Prostate gland (tissue), 2 donors: Measurements from ENCODE around the gene DNAJC6.

ENCODE experiments used
- POLR2A ChIP-seq: fragments of 450-650 bp; IDR thresholded peaks from one replicate; pipeline ENCODE4 v1.6.1; 2016; ENCODE audit warnings: antibody characterized with exemption, mild to moderate bottlenecking
- TF ChIP-seq, protein P1 (sequence below), 4 experiments: fragments of 200-600 bp in 2 of 4; fragments of 450-650 bp in 2 of 4; sonication (generic) in 2 of 4; IDR thresholded peaks; 1 replicate in 3 of 4; 2 replicates in 1 of 4; pipeline ENCODE4 v1.5.1; 2016 to 2019; ENCODE audit warnings: antibody characterized with exemption in 4 of 4, mild to moderate bottlenecking in 2 of 4, moderate library complexity in 2 of 4

DNA sequence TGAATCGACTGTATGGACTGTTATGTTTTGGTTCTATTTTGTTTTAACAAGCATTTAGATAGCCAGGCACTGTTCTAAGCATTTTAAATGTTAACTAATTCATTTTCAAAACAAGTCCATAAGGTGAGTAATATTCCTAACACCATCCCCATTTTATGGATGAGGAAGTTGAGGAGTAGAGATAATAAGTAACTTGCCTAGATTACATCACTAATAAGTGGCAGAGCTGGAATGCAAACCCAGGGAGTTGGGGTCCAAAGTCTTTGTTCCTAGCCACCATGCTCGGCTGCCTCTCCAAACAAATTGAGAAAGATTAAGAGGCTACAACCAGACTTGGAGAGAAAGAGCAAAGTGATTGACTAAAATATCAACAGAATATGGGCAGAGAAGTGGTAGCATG lies 98.5 kb downstream of the DNAJC6 start:
- TF ChIP-seq, protein P1, sequence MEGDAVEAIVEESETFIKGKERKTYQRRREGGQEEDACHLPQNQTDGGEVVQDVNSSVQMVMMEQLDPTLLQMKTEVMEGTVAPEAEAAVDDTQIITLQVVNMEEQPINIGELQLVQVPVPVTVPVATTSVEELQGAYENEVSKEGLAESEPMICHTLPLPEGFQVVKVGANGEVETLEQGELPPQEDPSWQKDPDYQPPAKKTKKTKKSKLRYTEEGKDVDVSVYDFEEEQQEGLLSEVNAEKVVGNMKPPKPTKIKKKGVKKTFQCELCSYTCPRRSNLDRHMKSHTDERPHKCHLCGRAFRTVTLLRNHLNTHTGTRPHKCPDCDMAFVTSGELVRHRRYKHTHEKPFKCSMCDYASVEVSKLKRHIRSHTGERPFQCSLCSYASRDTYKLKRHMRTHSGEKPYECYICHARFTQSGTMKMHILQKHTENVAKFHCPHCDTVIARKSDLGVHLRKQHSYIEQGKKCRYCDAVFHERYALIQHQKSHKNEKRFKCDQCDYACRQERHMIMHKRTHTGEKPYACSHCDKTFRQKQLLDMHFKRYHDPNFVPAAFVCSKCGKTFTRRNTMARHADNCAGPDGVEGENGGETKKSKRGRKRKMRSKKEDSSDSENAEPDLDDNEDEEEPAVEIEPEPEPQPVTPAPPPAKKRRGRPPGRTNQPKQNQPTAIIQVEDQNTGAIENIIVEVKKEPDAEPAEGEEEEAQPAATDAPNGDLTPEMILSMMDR (IDR thresholded peaks at IDR 0.05): no peak
- TF ChIP-seq POLR2A: no peak
